OCI-LY7 (cell line): ENCODE results near the gene TFAP2E.

Source experiments
- CTCF ChIP-seq: fragments of 200-600 bp; sonication (generic); conservative IDR thresholded peaks from 2 replicates; pipeline ENCODE4 v1.5.1; 2014; ENCODE audit warnings: mild to moderate bottlenecking, antibody characterized with exemption, low read length, moderate library complexity, mixed read lengths
- EZH2phosphoT487 ChIP-seq: fragments of 200-600 bp; sonication (generic); IDR thresholded peaks from 2 replicates; pipeline ENCODE4 v1.6.1; 2018; ENCODE audit warnings: low read depth, borderline replicate concordance, mild to moderate bottlenecking, mixed run types, antibody characterized with exemption, low read length, moderate library complexity, mixed read lengths

- no peak for TF ChIP-seq CTCF
- no peak for TF ChIP-seq EZH2phosphoT487
These were observed 2.5 kb upstream of the TFAP2E start for GRCh38 chr1:35570589-35571137.
